SU-DHL-6 (cell line): Measurements from ENCODE around the gene NTHL1.

Experiments used
- H2AFZ ChIP-seq: fragments of 200-600 bp; sonication (generic); 2 replicates; pipeline ENCODE4 v1.6.1; 2014; ENCODE audit warnings: low read depth, mild to moderate bottlenecking, moderate library complexity, mixed read lengths, antibody characterized with exemption, low read length; ENCODE audit not compliant: severe bottlenecking
- H3F3A ChIP-seq: fragments of 200-600 bp; shearing (Covaris generic); 2 replicates; pipeline ENCODE4 v1.6.0; 2016; ENCODE audit warnings: antibody characterized with exemption, mild to moderate bottlenecking; ENCODE audit not compliant: insufficient read depth
- H3K27ac ChIP-seq: fragments of 200-600 bp; sonication (generic); 2 replicates; pipeline ENCODE4 v1.5.1; 2016; ENCODE audit warnings: low read depth, mild to moderate bottlenecking, low read length, moderate library complexity, mixed read lengths
- H3K27me3 ChIP-seq: fragments of 200-600 bp; sonication (generic), shearing (Covaris generic); 2 replicates; pipeline ENCODE4 v1.6.0; 2014; ENCODE audit warnings: mild to moderate bottlenecking, low read length
- H3K36me3 ChIP-seq: fragments of 200-600 bp; sonication (generic); 2 replicates; pipeline ENCODE4 v1.6.1; 2014; ENCODE audit warnings: mild to moderate bottlenecking, low read length, mixed read lengths
- H3K4me2 ChIP-seq: fragments of 300-600, 200-600 bp; shearing (Covaris generic), sonication (generic); 2 replicates; pipeline ENCODE4 v1.6.0; 2014; ENCODE audit warnings: low read length, low read depth, mild to moderate bottlenecking; ENCODE audit not compliant: poor library complexity, severe bottlenecking
- H3K4me3 ChIP-seq: fragments of 200-600 bp; sonication (generic); 2 replicates; pipeline ENCODE4 v1.5.1; 2014; ENCODE audit warnings: antibody characterized with exemption, low read length, mild to moderate bottlenecking, mixed read lengths; ENCODE audit not compliant: insufficient read depth, poor library complexity, severe bottlenecking
- H3K79me2 ChIP-seq: fragments of 200-600 bp; sonication (generic); 2 replicates; pipeline ENCODE4 v1.6.1; 2014; ENCODE audit warnings: mild to moderate bottlenecking, low read length, moderate library complexity; ENCODE audit not compliant: insufficient read depth
- H3K9ac ChIP-seq: fragments of 200-600 bp; sonication (generic); 2 replicates; pipeline ENCODE4 v1.7.0; 2014; ENCODE audit warnings: mild to moderate bottlenecking, low read length
- H3K9me2 ChIP-seq: fragments of 200-600 bp; sonication (generic); replicated peaks from 2 replicates; pipeline ENCODE4 v1.6.1; 2014; ENCODE audit warnings: low read length; ENCODE audit not compliant: insufficient read depth
- H3K9me3 ChIP-seq: fragments of 200-600 bp; sonication (generic); 2 replicates; pipeline ENCODE4 v1.6.1; 2014; ENCODE audit warnings: low read length, mixed read lengths; ENCODE audit not compliant: insufficient read depth
- H4K20me1 ChIP-seq: fragments of 200-600 bp; sonication (generic); 2 replicates; pipeline ENCODE4 v1.6.1; 2014; ENCODE audit warnings: low read depth, mild to moderate bottlenecking, antibody characterized with exemption, low read length, moderate library complexity, mixed read lengths
- EZH2phosphoT487 ChIP-seq: fragments of 200-600 bp; sonication (generic), shearing (Covaris generic); conservative IDR thresholded peaks from 2 replicates; pipeline ENCODE4 v1.6.1; 2018; ENCODE audit warnings: mild to moderate bottlenecking, antibody characterized with exemption, low read length, moderate library complexity, mixed read lengths
- TF ChIP-seq, protein P1 (sequence below): fragments of 200-600 bp; sonication (generic); IDR thresholded peaks from one replicate; pipeline ENCODE4 v1.5.1; 2017; ENCODE audit warnings: antibody characterized with exemption, mild to moderate bottlenecking, low read length, moderate library complexity; ENCODE audit not compliant: insufficient read depth, poor library complexity, severe bottlenecking

The NTHL1 gene

DNA sequence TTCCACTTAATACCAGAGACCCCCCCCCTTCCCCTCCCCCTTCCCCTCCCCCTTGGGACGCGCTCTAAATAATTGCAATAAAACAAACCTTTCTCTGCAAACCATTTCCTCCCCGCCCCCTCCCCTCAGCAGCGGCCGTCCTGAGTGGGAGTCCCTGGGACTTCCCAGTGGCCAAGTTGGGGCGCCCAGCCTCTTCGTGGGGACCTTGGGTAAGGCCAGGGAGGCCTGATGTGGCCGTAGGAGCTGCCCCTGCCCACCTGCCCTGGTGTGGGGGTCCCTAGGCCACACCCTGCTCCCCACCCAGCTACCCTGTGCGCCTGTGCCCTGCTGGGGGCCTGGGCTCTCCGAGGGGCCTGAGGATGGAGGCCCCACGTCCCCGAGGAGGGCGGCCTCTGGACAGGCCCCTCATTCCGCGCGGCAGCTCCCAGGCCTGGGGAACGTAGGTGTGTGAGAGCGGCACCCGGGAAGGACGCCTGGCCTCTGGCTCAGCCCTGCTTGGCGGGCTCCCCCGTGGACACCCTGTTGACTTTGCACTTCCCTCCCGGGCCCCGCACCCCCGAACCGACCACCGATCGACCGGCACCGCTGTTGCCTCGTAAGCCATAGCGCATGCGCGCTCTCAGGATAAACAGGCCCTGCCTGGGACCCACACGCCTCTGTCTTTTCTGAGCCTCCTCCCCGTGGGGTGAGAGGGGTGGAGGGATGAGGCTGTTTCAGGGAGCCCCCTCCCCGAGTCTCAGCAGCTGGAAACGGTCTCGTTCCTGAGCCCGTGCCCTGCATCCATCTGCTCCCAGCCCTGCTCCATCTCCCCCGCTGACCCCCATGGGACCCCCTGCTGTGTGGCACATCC lies 9.0 kb downstream of the NTHL1 start:
- Histone ChIP-seq H3K4me3 (no peak overlapping the region), H3K36me3 (no peaks in the 10 kb centered on the region), H4K20me1 (no peaks in the 10 kb centered on the region), H3K27ac (no peak overlapping the region), H3F3A (no peaks in the 10 kb centered on the region), H3K9ac (no peak overlapping the region), H3K79me2 (no peaks in the 10 kb centered on the region), H2AFZ (no peak overlapping the region), H3K9me3 (no peaks in the 10 kb centered on the region), H3K9me2 (no peaks in the 10 kb centered on the region), H3K4me2 (no peak overlapping the region), H3K27me3 (no peaks in the 10 kb centered on the region)
- TF ChIP-seq EZH2phosphoT487: no peak
- TF ChIP-seq, protein P1, sequence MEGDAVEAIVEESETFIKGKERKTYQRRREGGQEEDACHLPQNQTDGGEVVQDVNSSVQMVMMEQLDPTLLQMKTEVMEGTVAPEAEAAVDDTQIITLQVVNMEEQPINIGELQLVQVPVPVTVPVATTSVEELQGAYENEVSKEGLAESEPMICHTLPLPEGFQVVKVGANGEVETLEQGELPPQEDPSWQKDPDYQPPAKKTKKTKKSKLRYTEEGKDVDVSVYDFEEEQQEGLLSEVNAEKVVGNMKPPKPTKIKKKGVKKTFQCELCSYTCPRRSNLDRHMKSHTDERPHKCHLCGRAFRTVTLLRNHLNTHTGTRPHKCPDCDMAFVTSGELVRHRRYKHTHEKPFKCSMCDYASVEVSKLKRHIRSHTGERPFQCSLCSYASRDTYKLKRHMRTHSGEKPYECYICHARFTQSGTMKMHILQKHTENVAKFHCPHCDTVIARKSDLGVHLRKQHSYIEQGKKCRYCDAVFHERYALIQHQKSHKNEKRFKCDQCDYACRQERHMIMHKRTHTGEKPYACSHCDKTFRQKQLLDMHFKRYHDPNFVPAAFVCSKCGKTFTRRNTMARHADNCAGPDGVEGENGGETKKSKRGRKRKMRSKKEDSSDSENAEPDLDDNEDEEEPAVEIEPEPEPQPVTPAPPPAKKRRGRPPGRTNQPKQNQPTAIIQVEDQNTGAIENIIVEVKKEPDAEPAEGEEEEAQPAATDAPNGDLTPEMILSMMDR: no peak

DNA sequence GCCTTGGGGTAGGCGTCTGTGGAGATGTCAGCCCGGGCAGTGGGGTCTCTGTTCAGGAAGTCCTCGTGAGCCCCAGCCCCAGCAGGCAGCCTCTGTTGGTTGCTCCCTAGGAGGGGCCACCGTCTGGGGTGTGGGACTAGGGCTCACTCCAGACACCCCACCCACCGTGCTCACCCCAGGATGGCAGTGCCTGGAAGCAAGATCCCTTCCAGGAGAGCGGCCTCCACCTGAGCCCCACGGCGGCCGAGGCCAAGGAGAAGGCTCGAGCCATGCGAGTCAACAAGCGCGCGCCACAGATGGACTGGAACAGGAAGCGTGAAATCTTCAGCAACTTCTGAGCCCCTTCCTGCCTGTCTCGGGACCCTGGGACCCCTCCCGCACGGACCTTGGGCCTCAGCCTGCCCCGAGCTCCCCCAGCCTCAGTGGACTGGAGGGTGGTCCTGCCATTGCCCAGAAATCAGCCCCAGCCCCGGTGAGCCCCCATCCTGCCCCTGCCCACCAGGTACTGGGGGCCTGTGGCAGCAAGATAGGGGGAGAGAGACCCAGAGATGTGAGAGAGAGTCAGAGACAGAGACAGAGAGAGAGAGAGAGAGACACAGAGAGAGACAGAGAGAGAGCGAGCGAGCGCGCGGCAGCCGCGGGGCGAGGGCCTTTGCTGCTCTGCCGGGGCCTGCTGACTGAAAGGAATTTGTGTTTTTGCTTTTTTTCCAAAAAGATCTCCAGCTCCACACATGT lies 9.8 kb downstream of the NTHL1 start:
- no peak overlapping the region for H2AFZ ChIP-seq
- no peaks in the 10 kb centered on the region for H3K36me3 ChIP-seq
- no peaks in the 10 kb centered on the region for H3K9me3 ChIP-seq
- H3K4me3 ChIP-seq: no peak overlapping the region
- no peak overlapping the region for H3K9ac ChIP-seq
- H3K27ac ChIP-seq: no peak overlapping the region
- no peaks in the 10 kb centered on the region for H4K20me1 ChIP-seq
- no peaks in the 10 kb centered on the region for H3K9me2 ChIP-seq
- TF ChIP-seq EZH2phosphoT487: no peak
- H3K4me2 ChIP-seq: no peak overlapping the region
- no peaks in the 10 kb centered on the region for H3F3A ChIP-seq
- H3K79me2 ChIP-seq: no peaks in the 10 kb centered on the region
- H3K27me3 ChIP-seq: no peaks in the 10 kb centered on the region

DNA sequence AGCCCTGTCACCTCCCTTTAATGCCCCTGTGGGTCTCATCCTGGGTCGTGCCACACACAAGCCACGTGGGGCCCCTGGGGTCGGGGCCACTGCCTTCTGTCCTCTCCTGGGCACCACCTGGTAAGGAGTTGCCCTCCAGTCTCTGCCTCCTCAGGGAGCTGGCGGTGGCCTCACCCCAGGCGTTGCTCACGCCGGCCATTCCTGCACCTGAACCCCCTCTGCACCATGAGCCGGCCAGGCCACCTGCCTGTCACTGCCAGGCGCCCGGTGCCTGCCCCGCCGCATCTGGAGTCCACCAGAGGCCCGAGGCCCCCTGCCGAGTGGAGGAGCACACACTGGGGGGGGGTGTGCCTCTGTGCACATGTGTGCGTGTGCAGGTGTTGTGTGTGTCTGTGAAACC lies 10.5 kb downstream of the NTHL1 start:
- Histone ChIP-seq H3F3A (no peaks in the 10 kb centered on the region), H2AFZ (no peak overlapping the region), H3K4me3 (no peak overlapping the region), H3K36me3 (no peaks in the 10 kb centered on the region), H3K79me2 (no peaks in the 10 kb centered on the region), H3K27me3 (no peaks in the 10 kb centered on the region), H3K9me3 (no peaks in the 10 kb centered on the region), H3K4me2 (no peak overlapping the region), H4K20me1 (no peaks in the 10 kb centered on the region), H3K9me2 (no peaks in the 10 kb centered on the region), H3K27ac (no peak overlapping the region), H3K9ac (no peak overlapping the region)
- TF ChIP-seq, protein P1: no peak
- no peak for TF ChIP-seq EZH2phosphoT487
